KMS-11 (cell line): ENCODE results near the gene ENTPD2.

ENCODE experiments used
- H2AFZ ChIP-seq: fragments of 200-600 bp; sonication (generic); 2 replicates; pipeline ENCODE4 v1.6.1; 2016; ENCODE audit warnings: antibody characterized with exemption, mixed run types, low read depth
- H3K27ac ChIP-seq: fragments of 200-600 bp; sonication (generic); 2 replicates; pipeline ENCODE4 v1.6.1; 2016; ENCODE audit warnings: mild to moderate bottlenecking, mixed run types
- H3K27me3 ChIP-seq: fragments of 200-600 bp; sonication (generic); 2 replicates; pipeline ENCODE4 v1.6.1; 2017; ENCODE audit warnings: mild to moderate bottlenecking, low read depth, mixed run types, moderate library complexity; ENCODE audit not compliant: insufficient read depth
- H3K36me3 ChIP-seq: fragments of 200-600 bp; sonication (generic); 2 replicates; pipeline ENCODE4 v1.6.1; 2017; ENCODE audit warnings: mild to moderate bottlenecking, mixed run types; ENCODE audit not compliant: insufficient read depth
- H3K4me1 ChIP-seq: fragments of 200-600 bp; sonication (generic); 2 replicates; pipeline ENCODE4 v1.6.1; 2016; ENCODE audit warnings: mild to moderate bottlenecking, low read depth, mixed run types; ENCODE audit not compliant: poor library complexity, severe bottlenecking
- H3K4me2 ChIP-seq: fragments of 200-600 bp; sonication (generic); 2 replicates; pipeline ENCODE4 v1.7.0; 2016; ENCODE audit warnings: mild to moderate bottlenecking, mixed run types
- H3K4me3 ChIP-seq: fragments of 200-600 bp; sonication (generic); IDR thresholded peaks from 2 replicates; pipeline ENCODE4 v1.6.1; 2017; ENCODE audit warnings: low read depth, low read length, mixed read lengths; ENCODE audit not compliant: insufficient read depth
- H3K79me2 ChIP-seq: fragments of 200-600 bp; sonication (generic); 2 replicates; pipeline ENCODE4 v1.6.1; 2016; ENCODE audit warnings: low read depth, mixed run types; ENCODE audit not compliant: insufficient read depth
- H3K9ac ChIP-seq: fragments of 200-600 bp; sonication (generic); 2 replicates; pipeline ENCODE4 v1.6.1; 2016; ENCODE audit warnings: mild to moderate bottlenecking, mixed run types
- H4K20me1 ChIP-seq: fragments of 200-600 bp; sonication (generic); 2 replicates; pipeline ENCODE4 v1.6.1; 2016; ENCODE audit warnings: mild to moderate bottlenecking, mixed run types; ENCODE audit not compliant: insufficient read depth
- TF ChIP-seq, protein P1 (sequence below): fragments of 200-600 bp; sonication (generic); conservative IDR thresholded peaks from 2 replicates; pipeline ENCODE4 v1.6.1; 2017; ENCODE audit warnings: low read depth, mild to moderate bottlenecking, antibody characterized with exemption, low read length, moderate library complexity, mixed read lengths

ENTPD2 gene

DNA sequence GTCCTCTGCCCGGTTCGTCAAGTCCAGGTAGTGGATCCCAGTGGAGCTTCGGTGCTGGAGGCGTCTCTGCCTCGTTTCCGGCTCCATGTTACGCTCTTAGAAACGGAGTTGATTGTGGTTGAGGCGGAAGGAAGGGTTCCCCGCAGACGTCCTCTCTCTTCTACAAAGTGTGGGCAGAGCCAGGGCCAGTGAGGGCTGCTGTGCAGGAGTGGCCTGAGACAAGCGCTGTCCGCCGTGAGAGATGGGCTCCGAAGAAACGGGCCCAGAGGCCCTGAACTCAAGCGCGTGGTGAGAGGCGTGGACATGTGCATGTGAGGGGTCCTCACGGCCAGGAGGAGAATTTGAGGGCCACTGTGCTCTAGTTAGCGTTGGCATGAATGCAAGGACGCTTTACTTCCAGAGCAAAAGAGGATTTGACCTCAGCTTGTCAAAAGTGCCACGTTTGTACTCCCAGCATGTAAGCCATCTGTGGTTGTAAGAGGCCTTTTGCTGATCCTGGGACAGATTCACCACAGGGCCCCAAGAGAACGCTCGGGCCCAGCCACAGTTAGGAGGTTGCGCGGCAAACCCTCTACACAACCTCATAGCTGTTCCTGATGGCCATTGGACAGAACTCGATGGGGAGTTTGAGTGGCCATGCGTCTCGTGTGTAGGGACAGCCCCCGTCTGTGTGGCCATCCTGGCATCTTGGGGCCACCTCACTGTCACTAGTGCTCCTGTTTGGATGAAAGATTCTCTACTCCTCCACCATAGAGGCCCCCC is 43.1 kb upstream of the ENTPD2 start:
- Histone ChIP-seq H3K27me3 (no peaks in the 10 kb centered on the region), H3K36me3 (no peaks in the 10 kb centered on the region), H3K27ac (no peak overlapping the region), H3K4me1 (peaks cover 15% of the 10 kb centered on the region), H4K20me1 (no peaks in the 10 kb centered on the region), H3K9ac (no peak overlapping the region), H3K79me2 (no peaks in the 10 kb centered on the region), H3K4me2 (no peak overlapping the region), H2AFZ (no peak overlapping the region), H3K4me3 (no peak overlapping the region)
- TF ChIP-seq, protein P1, sequence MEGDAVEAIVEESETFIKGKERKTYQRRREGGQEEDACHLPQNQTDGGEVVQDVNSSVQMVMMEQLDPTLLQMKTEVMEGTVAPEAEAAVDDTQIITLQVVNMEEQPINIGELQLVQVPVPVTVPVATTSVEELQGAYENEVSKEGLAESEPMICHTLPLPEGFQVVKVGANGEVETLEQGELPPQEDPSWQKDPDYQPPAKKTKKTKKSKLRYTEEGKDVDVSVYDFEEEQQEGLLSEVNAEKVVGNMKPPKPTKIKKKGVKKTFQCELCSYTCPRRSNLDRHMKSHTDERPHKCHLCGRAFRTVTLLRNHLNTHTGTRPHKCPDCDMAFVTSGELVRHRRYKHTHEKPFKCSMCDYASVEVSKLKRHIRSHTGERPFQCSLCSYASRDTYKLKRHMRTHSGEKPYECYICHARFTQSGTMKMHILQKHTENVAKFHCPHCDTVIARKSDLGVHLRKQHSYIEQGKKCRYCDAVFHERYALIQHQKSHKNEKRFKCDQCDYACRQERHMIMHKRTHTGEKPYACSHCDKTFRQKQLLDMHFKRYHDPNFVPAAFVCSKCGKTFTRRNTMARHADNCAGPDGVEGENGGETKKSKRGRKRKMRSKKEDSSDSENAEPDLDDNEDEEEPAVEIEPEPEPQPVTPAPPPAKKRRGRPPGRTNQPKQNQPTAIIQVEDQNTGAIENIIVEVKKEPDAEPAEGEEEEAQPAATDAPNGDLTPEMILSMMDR = no peak

DNA sequence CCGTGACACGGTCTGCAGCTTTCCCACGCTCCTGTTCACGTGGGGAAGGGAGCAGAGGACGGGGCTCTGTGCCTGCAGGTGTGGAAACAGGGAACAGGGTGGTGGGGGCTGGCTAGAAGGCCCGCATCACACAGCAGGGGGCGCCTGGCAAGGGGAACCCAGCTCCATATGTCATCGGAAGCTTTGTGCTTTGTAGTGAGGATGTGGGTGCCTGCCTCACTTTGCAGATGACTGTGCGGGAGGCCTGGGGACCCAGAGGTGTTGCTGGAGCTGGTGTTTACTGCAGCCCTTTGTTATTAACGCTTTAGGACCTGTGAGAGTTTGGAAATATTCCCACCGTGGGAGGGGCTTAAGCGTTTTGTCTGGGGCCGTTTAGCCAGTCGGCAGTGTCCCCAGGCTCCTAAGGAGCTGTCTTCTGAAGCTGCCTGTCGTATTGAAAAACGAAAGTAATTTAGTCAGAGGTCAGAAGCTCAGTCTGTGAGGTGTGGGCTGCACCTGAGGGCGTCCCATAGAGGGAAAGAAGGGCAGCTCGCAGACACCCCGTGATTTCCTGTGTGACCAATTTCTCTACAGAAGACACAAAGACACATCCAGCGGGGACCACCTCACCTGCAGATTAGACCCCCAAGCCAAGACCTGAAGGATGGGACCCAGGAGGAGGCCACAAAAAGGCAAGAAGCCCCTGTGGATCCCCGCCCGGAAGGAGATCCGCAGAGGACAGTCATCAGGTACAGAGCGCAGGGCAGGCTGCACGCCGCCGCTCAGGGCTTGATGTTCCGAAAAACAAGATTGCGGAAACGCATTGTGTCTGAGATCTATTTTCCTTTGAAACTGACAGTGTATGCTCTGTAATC is 42.0 kb upstream of the ENTPD2 start:
- Histone ChIP-seq H3K27me3 (no peaks in the 10 kb centered on the region), H2AFZ (peak overlapping the region; percentile 59), H3K36me3 (no peaks in the 10 kb centered on the region), H3K4me1 (peaks cover 15% of the 10 kb centered on the region), H3K9ac (peak overlapping the region; percentile 41; the same call in 1 of the 2 replicates), H3K27ac (peak overlapping the region; percentile 55; the same call in 1 of the 2 replicates), H4K20me1 (no peaks in the 10 kb centered on the region), H3K4me3 (no peak overlapping the region), H3K4me2 (peak overlapping the region; percentile 71), H3K79me2 (no peaks in the 10 kb centered on the region)
- TF ChIP-seq, protein P1 = 0 out of 2 replicates have a peak, but pooled peaks have one; percentile 39

DNA sequence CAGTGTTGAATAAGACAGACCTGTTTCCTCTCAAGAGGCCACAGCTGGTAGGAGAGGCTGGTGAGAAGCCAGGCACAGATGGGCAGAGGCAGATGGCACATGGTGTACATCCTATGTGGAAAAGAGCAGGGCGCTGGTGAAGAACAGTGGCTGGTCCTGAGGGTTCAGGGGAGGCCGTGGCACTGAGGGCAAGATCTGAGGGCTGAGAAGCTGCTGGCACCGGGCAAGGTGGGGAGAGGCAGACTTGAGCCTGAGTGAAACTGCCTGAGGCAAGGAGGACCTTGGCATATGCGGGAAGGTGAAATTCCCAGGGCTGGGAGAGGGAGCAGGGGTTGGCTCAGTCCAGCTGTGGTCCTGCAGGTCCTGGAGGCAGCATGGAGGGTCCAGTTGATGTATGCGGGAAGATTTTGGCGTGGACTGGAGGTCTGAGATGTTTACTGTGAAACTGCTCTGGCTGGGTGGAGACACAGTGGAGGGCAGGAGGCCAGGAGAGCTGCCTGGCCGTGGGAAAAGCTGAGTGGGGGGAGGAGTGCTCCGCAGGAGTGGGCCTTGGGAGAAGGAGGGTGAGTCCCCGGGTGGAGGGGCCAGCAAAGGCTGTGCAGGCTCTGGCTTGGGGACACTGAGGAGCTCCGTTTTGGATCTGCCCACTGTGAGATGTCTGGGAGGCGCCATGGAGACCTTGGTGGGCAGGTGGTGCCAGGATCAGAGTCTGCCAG is 35.5 kb upstream of the ENTPD2 start:
- H3K27ac ChIP-seq = no peak overlapping the region
- H3K36me3 ChIP-seq = no peaks in the 10 kb centered on the region
- TF ChIP-seq, protein P1 = no peak
- no peaks in the 10 kb centered on the region for H3K27me3 ChIP-seq
- no peak overlapping the region for H3K4me3 ChIP-seq
- H3K4me2 ChIP-seq = no peak overlapping the region
- H2AFZ ChIP-seq = no peak overlapping the region
- no peaks in the 10 kb centered on the region for H4K20me1 ChIP-seq
- H3K79me2 ChIP-seq = no peaks in the 10 kb centered on the region
- H3K4me1 ChIP-seq = peaks cover 17% of the 10 kb centered on the region
- H3K9ac ChIP-seq = no peak overlapping the region

DNA sequence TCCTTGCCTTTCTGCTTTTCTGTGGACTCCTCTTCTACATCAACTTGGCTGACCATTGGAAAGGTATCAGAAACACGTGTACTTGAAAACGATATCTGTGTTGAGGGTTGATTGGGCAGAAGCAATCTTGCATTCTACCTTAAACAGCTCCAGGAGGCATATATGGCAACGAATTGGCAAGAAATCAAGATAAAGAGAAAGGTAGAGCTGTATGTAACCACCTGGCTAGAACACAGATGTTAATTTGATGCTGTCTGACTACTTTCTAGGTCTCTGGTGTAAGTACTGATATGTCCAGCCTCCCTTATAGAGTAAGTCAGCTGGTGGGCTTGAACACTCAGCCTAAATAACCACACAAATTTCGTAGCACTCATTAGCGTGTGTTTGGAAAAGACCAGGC is 34.3 kb upstream of the ENTPD2 start:
- no peak overlapping the region for H3K27ac ChIP-seq
- TF ChIP-seq, protein P1 = no peak
- no peak overlapping the region for H3K4me3 ChIP-seq

More for the DNA sequence above, 34.3 kb upstream of the ENTPD2 start:
- H3K4me2 ChIP-seq = peak overlapping the region; percentile 97; the same call in 1 of the 2 replicates
- H3K27me3 ChIP-seq = no peaks in the 10 kb centered on the region
- H3K79me2 ChIP-seq = no peaks in the 10 kb centered on the region
- no peak overlapping the region for H3K9ac ChIP-seq
- H3K36me3 ChIP-seq = no peaks in the 10 kb centered on the region
- no peaks in the 10 kb centered on the region for H4K20me1 ChIP-seq
- no peak overlapping the region for H2AFZ ChIP-seq
- peaks cover 17% of the 10 kb centered on the region for H3K4me1 ChIP-seq
